HFF-Myc (cell line): ENCODE measurements around the gene ELMO1.

ENCODE experiments used
- DNase-seq: peaks from one replicate; pipeline ENCODE4 v3.0.0-alpha.2; 2011; ENCODE audit warnings: low read depth; ENCODE audit errors: extremely low read depth
- H3K4me3 ChIP-seq: replicated peaks from 2 replicates; pipeline ENCODE4 v1.5.1; 2011; ENCODE audit warnings: low read depth, mild to moderate bottlenecking, control low read depth, low read length
- TF ChIP-seq, protein P1 (sequence below): IDR thresholded peaks from 2 replicates; pipeline ENCODE4 v1.5.1; 2012; ENCODE audit warnings: mild to moderate bottlenecking, low read depth, low read length, control low read depth; ENCODE audit errors: missing control alignments

The ELMO1 gene

DNA sequence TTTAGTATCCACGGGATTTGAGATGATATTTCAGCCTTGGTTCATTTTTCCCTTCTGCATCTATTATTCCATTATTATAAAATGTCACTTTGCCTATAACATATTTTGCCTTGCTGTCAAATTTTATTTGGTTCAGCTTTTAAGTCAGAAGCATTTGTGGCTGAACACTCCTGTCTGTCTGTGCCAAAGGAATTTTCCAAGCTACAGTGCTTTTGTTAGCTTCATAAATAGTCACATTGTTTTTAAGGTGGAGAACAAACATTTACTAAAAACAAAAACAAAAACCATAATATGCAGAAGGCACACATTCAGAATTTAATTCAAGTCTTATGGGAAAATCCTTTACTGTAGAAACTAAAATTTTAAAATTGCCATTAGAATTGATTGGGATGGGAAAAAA lies 33.8 kb upstream of the ELMO1 start:
- DNase-seq, result no peak
- TF ChIP-seq, protein P1, sequence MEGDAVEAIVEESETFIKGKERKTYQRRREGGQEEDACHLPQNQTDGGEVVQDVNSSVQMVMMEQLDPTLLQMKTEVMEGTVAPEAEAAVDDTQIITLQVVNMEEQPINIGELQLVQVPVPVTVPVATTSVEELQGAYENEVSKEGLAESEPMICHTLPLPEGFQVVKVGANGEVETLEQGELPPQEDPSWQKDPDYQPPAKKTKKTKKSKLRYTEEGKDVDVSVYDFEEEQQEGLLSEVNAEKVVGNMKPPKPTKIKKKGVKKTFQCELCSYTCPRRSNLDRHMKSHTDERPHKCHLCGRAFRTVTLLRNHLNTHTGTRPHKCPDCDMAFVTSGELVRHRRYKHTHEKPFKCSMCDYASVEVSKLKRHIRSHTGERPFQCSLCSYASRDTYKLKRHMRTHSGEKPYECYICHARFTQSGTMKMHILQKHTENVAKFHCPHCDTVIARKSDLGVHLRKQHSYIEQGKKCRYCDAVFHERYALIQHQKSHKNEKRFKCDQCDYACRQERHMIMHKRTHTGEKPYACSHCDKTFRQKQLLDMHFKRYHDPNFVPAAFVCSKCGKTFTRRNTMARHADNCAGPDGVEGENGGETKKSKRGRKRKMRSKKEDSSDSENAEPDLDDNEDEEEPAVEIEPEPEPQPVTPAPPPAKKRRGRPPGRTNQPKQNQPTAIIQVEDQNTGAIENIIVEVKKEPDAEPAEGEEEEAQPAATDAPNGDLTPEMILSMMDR, result no peak
- H3K4me3 ChIP-seq, result no peak overlapping the region

DNA sequence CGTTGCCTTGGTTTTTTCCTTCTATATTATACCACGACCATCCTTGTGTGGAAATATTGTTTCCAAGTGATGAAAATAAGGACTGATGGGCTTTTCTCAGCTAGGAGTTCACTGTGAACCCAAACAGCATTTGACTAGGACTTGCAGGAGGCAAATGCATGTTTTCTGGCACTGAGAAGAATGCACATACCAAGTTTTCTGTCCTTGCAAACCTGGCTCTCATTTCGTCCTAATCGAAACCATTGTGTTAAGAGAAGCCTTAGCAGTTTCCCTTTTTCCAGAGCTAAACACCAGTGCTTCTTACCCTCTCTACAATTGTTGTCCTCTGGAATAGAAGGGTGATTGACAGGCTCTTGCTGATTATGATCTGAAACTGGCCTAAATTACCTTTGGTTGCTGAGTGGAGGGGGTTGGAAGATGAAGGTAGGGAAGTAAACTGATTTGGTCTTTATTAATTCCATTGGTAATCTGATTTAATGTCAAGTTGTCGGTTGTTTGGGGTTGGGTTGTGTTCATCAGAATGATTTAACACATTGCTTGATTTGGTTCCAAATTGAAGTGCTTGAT lies 33.1 kb upstream of the ELMO1 start:
- H3K4me3 ChIP-seq, result no peak overlapping the region
- no peak for DNase-seq
- TF ChIP-seq, protein P1, result no peak

DNA sequence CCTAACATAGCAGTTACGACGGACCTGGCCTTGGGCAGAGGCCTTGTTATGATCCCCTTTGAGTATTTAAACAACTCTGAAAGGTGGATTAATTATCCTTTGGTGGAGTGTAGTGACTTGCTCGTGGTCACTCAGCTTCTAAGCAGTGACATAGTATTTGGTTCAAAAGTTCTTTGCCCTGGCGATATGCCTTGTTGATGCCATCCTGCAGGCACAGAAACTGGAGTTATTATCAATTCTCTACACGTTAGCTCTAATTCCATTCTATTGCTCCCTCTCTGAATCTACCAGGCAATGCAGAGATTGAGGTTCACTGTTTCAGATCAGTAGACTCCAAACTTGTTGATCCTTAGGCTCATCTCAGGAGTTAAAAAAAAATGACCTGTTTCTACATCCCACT lies 32.5 kb upstream of the ELMO1 start:
- no peak overlapping the region for H3K4me3 ChIP-seq
- no peak for DNase-seq
- TF ChIP-seq, protein P1, result no peak

DNA sequence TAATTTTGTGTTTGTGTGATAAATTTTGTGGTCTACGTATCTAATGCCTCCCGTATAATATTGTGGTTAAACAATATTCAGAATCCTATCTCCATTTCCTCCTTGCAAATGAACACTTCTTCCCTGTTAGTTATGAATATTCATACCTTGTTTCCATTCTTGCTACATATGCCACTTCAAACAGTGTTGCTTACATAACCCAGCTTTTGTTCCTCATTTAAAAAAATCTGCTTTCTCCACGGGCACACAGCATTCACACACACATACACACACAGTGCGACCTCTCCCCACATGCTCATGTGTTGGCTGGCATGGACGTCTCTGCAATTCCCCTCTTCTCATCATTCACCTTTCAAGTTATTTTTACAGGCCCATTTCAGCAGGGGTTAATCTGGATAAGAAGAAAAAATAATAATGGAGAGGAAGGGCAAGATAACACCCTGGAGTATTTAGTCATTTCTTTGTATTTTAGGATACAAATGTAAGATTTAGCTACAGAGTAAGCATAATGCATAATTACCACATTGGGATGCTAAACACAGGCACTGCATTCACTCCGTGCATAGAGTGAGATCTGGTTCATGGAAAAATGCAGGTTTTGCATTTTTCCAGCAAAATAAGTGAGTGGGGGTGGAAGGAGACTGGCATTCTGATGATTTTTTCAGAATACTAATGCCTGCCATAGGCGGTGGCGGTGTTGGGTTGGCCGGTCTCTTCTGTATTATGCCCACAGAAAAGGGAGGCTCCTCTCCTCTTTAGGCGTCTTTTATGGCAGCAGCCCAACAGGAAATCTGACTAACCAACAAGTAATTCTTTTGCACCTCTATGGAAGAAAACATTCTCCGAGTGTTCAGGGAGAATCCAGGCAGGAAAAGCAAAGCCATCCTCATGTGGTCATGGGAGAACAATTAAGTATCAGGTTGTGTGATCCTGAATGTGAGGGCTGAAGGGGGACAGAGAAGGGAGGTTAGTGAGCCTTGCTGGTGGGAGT lies 31.7 kb upstream of the ELMO1 start:
- no peak overlapping the region for H3K4me3 ChIP-seq
- TF ChIP-seq, protein P1, result no peak
- DNase-seq, result no peak

DNA sequence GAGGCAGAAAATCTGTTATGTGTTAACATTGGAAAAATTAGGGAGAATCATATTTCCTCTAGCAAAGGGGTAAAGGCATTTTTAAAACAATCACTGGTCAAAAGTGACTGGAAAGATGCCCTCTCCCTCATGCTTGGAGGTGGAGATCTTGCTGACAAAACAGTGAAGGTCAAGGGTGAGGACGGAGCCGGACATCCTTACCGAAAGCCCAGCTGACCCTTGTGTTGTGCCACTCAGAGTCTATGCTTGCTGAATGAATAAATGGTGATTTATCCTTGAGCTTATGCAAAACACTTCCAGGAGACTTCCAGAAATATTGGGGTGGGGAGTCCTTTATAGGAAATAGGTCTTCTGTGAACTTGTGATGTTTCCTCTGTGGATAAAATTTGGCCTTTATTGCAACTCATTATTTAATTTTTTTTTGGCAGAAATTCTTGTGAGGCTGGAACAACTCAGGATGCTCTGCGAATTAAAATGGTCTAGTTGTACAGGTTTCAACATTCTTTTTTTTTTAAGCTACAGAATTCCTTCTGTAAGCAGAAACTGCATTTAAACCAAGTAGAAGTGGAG lies 28.3 kb upstream of the ELMO1 start:
- H3K4me3 ChIP-seq, result no peak overlapping the region
- no peak for DNase-seq
- TF ChIP-seq, protein P1, result no peak

DNA sequence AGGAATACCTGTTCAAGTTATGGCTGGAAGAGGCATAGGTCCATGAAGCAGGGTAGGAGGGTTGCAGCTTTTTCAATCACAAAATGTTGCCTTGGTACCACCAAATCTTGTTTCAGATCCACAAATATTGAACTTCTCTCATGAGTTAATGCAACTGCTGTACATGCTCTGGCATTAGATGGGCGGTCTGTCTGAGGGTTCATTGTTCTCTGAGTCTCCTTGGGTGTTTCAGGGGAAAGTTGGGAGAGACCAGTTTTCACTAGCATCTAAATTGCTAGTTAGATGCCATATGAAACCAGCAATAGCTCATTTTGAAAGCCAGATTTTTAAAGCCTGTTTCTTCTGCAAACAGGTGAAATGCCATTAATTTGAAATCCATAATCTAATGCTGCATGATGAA lies 27.8 kb upstream of the ELMO1 start:
- no peak overlapping the region for H3K4me3 ChIP-seq
- TF ChIP-seq, protein P1, result no peak
- no peak for DNase-seq
